ENCODE data around the gene SRSF4. TPM values are rescaled to one million over a fixed set of nuclear protein-coding genes. Genes with fewer than 3 reads are reported as not detected.

Gene SRSF4
- total RNA-seq, 4 donors from 2014 or later, result 41.4 to 82.6 (median 56.4) TPM

DNA sequence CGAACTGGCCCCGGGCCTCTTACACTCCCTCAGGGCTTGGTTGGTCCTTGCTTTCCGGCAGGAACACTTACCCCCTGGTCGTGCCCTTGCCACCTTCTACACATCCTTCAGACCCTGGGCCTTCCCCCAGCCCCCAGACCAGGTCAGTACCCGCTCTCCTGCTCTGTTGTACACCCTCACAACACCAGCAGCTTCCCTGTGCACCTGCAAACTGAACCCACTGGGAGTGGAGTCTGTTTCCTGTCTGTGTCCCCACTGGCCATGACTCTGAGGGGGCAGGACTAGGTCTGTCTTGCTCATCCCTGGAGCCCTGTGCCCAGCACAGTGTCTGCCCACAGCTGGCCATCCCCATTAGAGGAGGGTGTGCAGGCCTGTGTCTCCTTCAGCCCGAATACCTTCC is 55.9 kb downstream of the SRSF4 start:
- Histone ChIP-seq H3K27me3 (peaks cover 0 to 49% (median 0%) of the 10 kb centered on the region in 4 donors), H3K4me1 (peaks cover 28 to 51% (median 38%) of the 10 kb centered on the region in 3 donors), H3K27ac (peak overlapping the region in 1 of 4 donors; percentile 88), H3K36me3 (no peaks in the 10 kb centered on the region), H3K9me3 (no peaks in the 10 kb centered on the region), H3K4me3 (no peak overlapping the region)
- no peak for DNase-seq
- intact Hi-C loops (cut with DNase I), result loop anchor here (10.0 kb wide), 1 partner anchor 59 kb away; the partner anchor contains the start of gene SRSF4
- TF ChIP-seq POLR2A (IDR thresholded peaks at IDR 0.05), result no peak
- TF ChIP-seq, protein P1, sequence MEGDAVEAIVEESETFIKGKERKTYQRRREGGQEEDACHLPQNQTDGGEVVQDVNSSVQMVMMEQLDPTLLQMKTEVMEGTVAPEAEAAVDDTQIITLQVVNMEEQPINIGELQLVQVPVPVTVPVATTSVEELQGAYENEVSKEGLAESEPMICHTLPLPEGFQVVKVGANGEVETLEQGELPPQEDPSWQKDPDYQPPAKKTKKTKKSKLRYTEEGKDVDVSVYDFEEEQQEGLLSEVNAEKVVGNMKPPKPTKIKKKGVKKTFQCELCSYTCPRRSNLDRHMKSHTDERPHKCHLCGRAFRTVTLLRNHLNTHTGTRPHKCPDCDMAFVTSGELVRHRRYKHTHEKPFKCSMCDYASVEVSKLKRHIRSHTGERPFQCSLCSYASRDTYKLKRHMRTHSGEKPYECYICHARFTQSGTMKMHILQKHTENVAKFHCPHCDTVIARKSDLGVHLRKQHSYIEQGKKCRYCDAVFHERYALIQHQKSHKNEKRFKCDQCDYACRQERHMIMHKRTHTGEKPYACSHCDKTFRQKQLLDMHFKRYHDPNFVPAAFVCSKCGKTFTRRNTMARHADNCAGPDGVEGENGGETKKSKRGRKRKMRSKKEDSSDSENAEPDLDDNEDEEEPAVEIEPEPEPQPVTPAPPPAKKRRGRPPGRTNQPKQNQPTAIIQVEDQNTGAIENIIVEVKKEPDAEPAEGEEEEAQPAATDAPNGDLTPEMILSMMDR (IDR thresholded peaks at IDR 0.05), result no peak
- WGBS, 2 donors, result 49 to 57% methylated on average over 5 of the region's 6 CpGs

DNA sequence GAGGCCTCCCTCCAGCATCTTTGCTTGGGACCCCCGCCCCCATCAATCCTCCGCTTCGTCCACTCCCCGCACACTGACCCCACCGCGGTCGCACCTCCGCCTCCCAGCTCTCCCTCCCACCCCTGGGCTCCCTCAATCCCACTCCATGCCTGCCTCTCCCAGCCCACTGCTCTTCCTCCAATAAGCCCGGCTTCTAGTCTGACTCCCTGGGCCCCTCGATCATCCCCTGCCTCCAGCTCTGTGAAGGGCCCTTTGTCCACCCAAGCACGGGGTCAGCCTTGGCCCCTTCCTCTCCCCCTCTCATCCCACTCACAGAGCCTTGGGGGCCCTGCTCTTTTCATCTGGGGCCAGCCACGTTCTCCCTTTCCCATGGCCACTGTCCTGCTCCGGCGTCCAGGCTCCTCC is 56.5 kb downstream of the SRSF4 start:
- Histone ChIP-seq H3K27me3 (peaks cover 0 to 49% (median 0%) of the 10 kb centered on the region in 4 donors), H3K36me3 (no peaks in the 10 kb centered on the region), H3K4me1 (peaks cover 28 to 54% (median 38%) of the 10 kb centered on the region in 3 donors), H3K9me3 (no peaks in the 10 kb centered on the region), H3K27ac (peak overlapping the region; percentile 79 to 97 (median 90)), H3K4me3 (peak overlapping the region; percentile 28 to 82 (median 66))
- intact Hi-C loops (cut with DNase I), result loop anchor here (10.0 kb wide), 1 partner anchor 60 kb away; the partner anchor contains the start of gene SRSF4
- TF ChIP-seq POLR2A (IDR thresholded peaks at IDR 0.05), result no peak
- TF ChIP-seq, protein P1 (IDR thresholded peaks at IDR 0.05), result no peak
- DNase-seq, result no peak
- 67 to 69% methylated on average over 12 to 14 of the region's 14 CpGs for whole genome bisulfite sequencing, 2 donors

DNA sequence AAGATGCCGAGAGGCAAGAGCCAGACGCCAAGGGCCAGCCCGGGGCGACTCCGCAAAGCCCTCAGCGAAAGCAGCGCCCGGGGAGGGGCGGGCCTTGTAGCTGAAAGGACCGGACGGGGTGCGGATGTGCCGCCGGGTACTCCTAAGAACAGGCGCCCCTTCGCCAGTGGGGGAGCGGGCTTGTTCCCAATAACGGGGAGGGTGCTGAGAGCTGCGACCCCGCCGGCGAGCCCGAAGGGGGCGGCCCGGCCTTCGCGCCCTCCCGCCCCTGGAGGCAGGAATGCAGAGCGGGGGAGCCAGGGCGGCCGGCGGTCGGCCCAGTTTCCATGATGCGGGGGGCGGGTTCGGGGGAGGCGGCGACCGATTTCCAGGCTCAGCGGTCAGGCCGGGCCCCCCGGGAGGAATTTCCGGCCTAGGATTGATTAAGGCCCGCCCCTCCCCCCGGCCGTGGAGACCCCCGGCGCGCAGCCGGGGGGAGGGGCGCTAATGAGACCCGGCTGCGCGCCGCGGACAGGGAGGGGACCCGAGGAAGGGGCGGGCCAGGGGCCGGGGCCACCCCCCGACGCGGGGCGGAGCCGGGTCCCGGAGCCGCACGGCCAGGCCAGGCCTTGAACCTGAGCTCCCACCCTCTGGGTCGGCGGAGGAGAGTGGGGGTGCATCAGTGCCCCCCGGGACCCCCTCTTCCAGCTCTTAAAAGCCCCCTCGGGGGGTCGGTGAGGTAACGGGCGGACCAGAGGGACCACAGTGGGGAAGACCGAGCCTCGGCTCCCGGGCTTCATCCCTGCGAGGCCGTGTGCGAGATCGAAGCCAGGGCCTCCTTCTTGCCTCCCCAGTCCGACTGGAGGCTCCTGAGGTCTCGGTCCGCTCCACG is 57.1 kb downstream of the SRSF4 start:
- TF ChIP-seq, protein P1 (IDR thresholded peaks at IDR 0.05), result peak in 5 of 6 experiments; percentile 47 to 85 (median 77)
- TF ChIP-seq POLR2A (IDR thresholded peaks at IDR 0.05), result peak in 2 of 4 donors; percentile 55 to 72
- 10 to 46% methylated on average over 10 to 15 of the region's 85 CpGs for WGBS, 2 donors
- peaks cover 0 to 49% (median 0%) of the 10 kb centered on the region in 4 donors for H3K27me3 ChIP-seq
- no peaks in the 10 kb centered on the region for H3K9me3 ChIP-seq
- H3K27ac ChIP-seq, result peak overlapping the region; percentile 79 to 97 (median 90)
- intact Hi-C loops (cut with DNase I), result loop anchor here (10.0 kb wide), 1 partner anchor 60 kb away; the partner anchor contains the start of gene SRSF4
- no peaks in the 10 kb centered on the region for H3K36me3 ChIP-seq
- DNase-seq, result no peak
- H3K4me3 ChIP-seq, result peak overlapping the region; percentile 28 to 82 (median 66)
- peaks cover 28 to 57% (median 38%) of the 10 kb centered on the region in 3 donors for H3K4me1 ChIP-seq

DNA sequence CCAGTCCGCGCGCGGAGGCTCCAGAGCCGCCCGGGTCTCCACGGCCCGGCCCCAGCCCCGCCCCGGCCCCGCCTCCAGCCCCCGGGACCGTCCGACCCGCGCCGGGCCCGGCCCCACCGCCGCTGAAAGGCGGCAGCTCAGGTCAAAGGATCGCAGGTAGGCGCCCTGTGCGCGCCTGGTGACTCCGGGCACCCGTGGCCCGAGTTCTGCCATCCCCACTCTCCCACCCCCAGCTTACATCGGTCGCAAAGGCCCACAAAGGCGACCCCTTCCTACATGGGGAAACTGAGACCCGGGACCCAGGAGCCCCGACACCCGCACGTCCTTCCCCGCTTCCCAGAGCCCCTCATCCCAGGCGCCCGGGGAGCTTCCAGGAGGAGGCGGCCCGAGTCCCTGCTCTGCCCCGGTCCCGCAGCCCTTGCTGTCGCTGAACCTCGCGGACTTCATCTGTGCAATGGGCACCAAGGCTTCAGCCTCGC is 57.8 kb downstream of the SRSF4 start, which contains the start of gene TMEM200B:
TMEM200B (minus strand) TSS at position 17 of the 479 bp plus-strand sequence. CDS start 2,075 bp downstream, outside the sequence.
- H3K4me1 ChIP-seq, result peaks cover 28 to 57% (median 38%) of the 10 kb centered on the region in 3 donors
- H3K4me3 ChIP-seq, result peak within 1 kb of the TSS; percentile 28 to 82 (median 66)
- peaks cover 0 to 7% (median 0%) of the 10 kb centered on the region in 3 donors for H3K36me3 ChIP-seq

More for the DNA sequence above, 57.8 kb downstream of the SRSF4 start, which contains the start of gene TMEM200B:
- H3K27ac ChIP-seq, result peak within 1 kb of the TSS; percentile 79 to 97 (median 90)
- TF ChIP-seq, protein P1 (IDR thresholded peaks at IDR 0.05), result no peak
- no CpG with 5 or more reads among the region's 46 CpGs for WGBS, 2 donors
- peaks cover 0 to 49% (median 0%) of the 10 kb centered on the region in 4 donors for H3K27me3 ChIP-seq
- intact Hi-C loops (cut with DNase I), result loop anchor here (10.0 kb wide), 1 partner anchor 61 kb away; the partner anchor contains the start of gene SRSF4
- no peaks in the 10 kb centered on the region for H3K9me3 ChIP-seq
- no peak for DNase-seq
